Effector memory CD4-positive, alpha-beta T cell (primary cell): ENCODE data around the gene SCARB1.

ENCODE experiments used
- DNase-seq, 3 donors: peaks; one replicate each; pipeline ENCODE4 v3.0.0-alpha.2; 2020
- H3K27ac ChIP-seq: 2 replicates; pipeline ENCODE4 v1.7.0; 2013; ENCODE audit warnings: mild to moderate bottlenecking, low read length, moderate library complexity; ENCODE audit not compliant: insufficient read depth, poor library complexity, severe bottlenecking
- H3K27me3 ChIP-seq: replicated peaks from 2 replicates; pipeline ENCODE4 v1.7.0; 2013; ENCODE audit warnings: mild to moderate bottlenecking, low read length; ENCODE audit not compliant: insufficient read depth, control insufficient read depth, poor library complexity, severe bottlenecking
- H3K36me3 ChIP-seq: 2 replicates; pipeline ENCODE4 v1.7.0; 2013; ENCODE audit warnings: mild to moderate bottlenecking, low read length, moderate library complexity; ENCODE audit not compliant: control insufficient read depth, insufficient read depth
- H3K4me1 ChIP-seq: 2 replicates; pipeline ENCODE4 v1.7.0; 2013; ENCODE audit warnings: low read length, mild to moderate bottlenecking; ENCODE audit not compliant: control insufficient read depth, insufficient read depth, poor library complexity, severe bottlenecking
- H3K4me3 ChIP-seq: 2 replicates; pipeline ENCODE4 v1.7.0; 2013; ENCODE audit warnings: low read length, low read depth, mild to moderate bottlenecking; ENCODE audit not compliant: insufficient read depth, poor library complexity, severe bottlenecking
- H3K9me3 ChIP-seq: 2 replicates; pipeline ENCODE4 v1.7.0; 2013; ENCODE audit warnings: mild to moderate bottlenecking, low read length, moderate library complexity; ENCODE audit not compliant: control insufficient read depth

Gene SCARB1

GRCh38 chr12:124864326-124864752 lies 675 bp upstream of the SCARB1 start:
- DNase-seq = no peak
- Histone ChIP-seq H3K36me3 (no peaks in the 10 kb centered on the region), H3K9me3 (no peaks in the 10 kb centered on the region), H3K27me3 (no peaks in the 10 kb centered on the region), H3K4me3 (peak overlapping the region; percentile 49), H3K4me1 (peaks cover 5% of the 10 kb centered on the region), H3K27ac (no peak overlapping the region)

GRCh38 chr12:124862768-124863415 lies 772 bp downstream of the SCARB1 start:
- Histone ChIP-seq H3K9me3 (no peaks in the 10 kb centered on the region), H3K4me3 (peak overlapping the region; percentile 77), H3K27me3 (no peaks in the 10 kb centered on the region), H3K4me1 (peaks cover 5% of the 10 kb centered on the region), H3K27ac (no peak overlapping the region), H3K36me3 (no peaks in the 10 kb centered on the region)
- no peak for DNase-seq

- Histone ChIP-seq H3K27me3 (no peaks in the 10 kb centered on the region), H3K4me1 (peaks cover 5% of the 10 kb centered on the region), H3K4me3 (no peak overlapping the region), H3K27ac (no peak overlapping the region), H3K9me3 (no peaks in the 10 kb centered on the region), H3K36me3 (no peaks in the 10 kb centered on the region)
- DNase-seq = no peak
Measured at GRCh38 chr12:124861898-124862676, 1.6 kb downstream of the SCARB1 start.

DNA sequence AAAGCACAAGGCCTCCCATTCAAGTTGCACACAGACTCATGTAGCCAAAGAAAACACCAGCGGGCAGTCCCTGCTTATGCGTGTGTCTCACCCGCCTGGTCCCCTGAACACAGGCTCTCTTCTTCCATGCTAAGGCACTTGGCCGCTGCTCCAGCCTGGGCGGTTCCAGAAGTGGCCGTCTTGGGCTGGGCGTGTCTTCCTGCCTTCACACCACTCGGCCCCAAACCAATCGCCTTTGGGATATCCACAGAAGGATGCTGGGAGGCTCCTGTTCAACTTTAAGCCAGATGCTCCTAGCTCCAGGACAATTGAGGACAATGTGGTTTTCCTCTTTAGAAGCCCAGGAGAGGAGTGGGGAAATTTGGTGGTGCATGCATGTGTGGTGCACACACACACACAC lies 2.2 kb downstream of the SCARB1 start:
- Histone ChIP-seq H3K4me1 (peaks cover 5% of the 10 kb centered on the region), H3K4me3 (no peak overlapping the region), H3K27me3 (no peaks in the 10 kb centered on the region), H3K36me3 (no peaks in the 10 kb centered on the region), H3K27ac (no peak overlapping the region), H3K9me3 (no peaks in the 10 kb centered on the region)
- DNase-seq = no peak

GRCh38 chr12:124857921-124858461 lies 5.7 kb downstream of the SCARB1 start:
- no peak overlapping the region for H3K4me3 ChIP-seq
- no peaks in the 10 kb centered on the region for H3K4me1 ChIP-seq
- H3K27ac ChIP-seq = no peak overlapping the region
- no peaks in the 10 kb centered on the region for H3K27me3 ChIP-seq
- no peaks in the 10 kb centered on the region for H3K36me3 ChIP-seq
- H3K9me3 ChIP-seq = no peaks in the 10 kb centered on the region
- DNase-seq = no peak

DNA sequence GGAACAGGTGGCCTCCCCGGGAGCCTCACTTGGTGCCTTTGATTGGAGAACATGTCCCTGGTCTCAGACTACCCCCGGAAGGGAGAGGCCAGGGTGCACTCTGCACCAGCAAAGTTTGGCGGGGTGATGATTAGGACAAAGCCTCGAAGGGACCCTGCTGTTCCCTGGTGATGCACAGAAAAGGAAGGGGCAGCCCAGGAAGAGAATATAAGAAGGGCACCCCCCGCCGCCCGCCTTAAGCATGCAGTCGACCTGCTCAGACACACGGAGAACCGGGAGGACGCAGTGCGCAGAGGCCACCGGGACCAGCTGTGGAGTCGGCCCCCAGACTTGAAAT lies 6.9 kb downstream of the SCARB1 start:
- Histone ChIP-seq H3K36me3 (no peaks in the 10 kb centered on the region), H3K27ac (no peak overlapping the region), H3K4me1 (no peaks in the 10 kb centered on the region), H3K27me3 (no peaks in the 10 kb centered on the region), H3K4me3 (no peak overlapping the region), H3K9me3 (no peaks in the 10 kb centered on the region)
- DNase-seq = no peak

GRCh38 chr12:124856132-124856841 lies 7.4 kb downstream of the SCARB1 start:
- H3K36me3 ChIP-seq = no peaks in the 10 kb centered on the region
- no peak for DNase-seq
- no peaks in the 10 kb centered on the region for H3K27me3 ChIP-seq
- no peak overlapping the region for H3K4me3 ChIP-seq
- H3K9me3 ChIP-seq = no peaks in the 10 kb centered on the region
- H3K4me1 ChIP-seq = no peaks in the 10 kb centered on the region
- H3K27ac ChIP-seq = no peak overlapping the region

DNA sequence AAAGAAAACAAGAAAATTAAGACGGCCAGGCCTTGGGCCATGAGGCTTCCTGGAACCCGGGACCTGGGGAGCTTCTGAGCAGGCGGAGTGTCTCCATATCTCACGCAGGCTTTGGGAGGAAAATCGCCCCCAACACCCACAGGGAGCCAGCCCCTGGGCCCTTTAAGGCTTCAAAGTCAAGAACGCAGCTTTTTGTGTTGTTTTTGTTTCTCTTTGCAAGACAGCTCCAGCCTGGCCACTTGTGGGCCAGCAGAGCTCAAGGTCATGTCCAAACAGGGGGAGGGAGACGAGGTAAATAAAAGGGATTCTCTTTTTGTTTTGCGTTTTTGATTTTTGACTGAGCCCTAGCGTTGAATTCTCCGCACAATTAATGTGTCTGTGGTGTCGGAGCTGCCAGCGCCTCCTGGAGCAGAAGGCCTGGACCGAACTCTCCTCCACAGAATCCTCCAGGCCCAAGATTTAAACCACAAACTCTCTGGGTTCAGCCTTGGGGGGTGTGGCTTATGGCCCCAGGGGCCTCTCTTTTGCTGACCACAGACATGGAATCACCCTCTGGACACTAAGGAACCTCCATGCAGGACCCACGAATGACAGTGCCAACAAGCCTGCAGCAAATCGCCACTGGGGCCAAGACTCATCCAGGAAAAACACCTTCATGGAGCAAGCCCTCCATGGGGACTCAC lies 8.2 kb downstream of the SCARB1 start:
- no peaks in the 10 kb centered on the region for H3K36me3 ChIP-seq
- no peaks in the 10 kb centered on the region for H3K4me1 ChIP-seq
- no peak overlapping the region for H3K4me3 ChIP-seq
- DNase-seq = no peak
- no peak overlapping the region for H3K27ac ChIP-seq
- H3K27me3 ChIP-seq = no peaks in the 10 kb centered on the region
- no peaks in the 10 kb centered on the region for H3K9me3 ChIP-seq

DNA sequence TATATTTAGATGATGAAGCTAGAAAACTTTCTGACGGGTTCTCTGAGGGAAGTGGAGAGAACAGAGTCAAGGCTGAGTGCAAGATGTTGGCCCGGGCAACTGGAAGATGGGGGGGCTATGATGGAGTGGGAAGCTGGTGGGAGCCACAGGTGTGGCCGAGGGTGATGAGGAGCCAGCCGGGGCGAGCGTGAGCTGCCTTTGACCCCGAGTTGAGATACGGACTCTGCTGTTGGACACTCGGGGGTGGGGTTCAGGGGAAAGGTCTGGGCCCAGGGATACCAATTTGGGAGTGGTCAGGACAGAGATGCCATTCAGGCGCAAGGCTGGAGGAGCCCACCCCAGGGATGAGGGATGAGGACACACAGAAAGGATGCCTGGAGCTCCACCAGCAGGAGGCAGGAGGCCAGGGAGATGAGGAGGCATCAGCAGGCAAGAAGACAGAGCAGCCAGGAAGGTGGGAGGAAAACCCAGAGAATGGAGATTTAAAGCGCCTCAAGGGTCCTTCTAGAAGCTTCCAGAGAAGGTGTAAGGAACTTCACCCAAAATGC lies 9.0 kb downstream of the SCARB1 start:
- Histone ChIP-seq H3K27ac (no peak overlapping the region), H3K27me3 (no peaks in the 10 kb centered on the region), H3K9me3 (no peaks in the 10 kb centered on the region), H3K4me1 (no peaks in the 10 kb centered on the region), H3K36me3 (no peaks in the 10 kb centered on the region), H3K4me3 (no peak overlapping the region)
- no peak for DNase-seq
